ENCODE results near the gene CX3CR1. TPM values are rescaled to one million over a fixed set of nuclear protein-coding genes. Genes with fewer than 3 reads are reported as not detected.

CX3CR1 gene
- total and polyA plus RNA-seq, 9 of the 15 experiments (the other 6 are each of a cell fraction or from before 2014, with no cell fraction given): 0.03 to 0.21 TPM; not detected in 7

- Histone ChIP-seq H3K9me1 (ENCODE audit: control insufficient read depth, insufficient read depth, low read length) (no peaks in the 10 kb centered on the region), H2AFZ (ENCODE audit: low read depth, low read length) (no peak overlapping the region), H3K4me2 (ENCODE audit: insufficient read depth, low read length) (no peak overlapping the region), H3K79me2 (ENCODE audit: control insufficient read depth, insufficient read depth, low read length) (no peaks in the 10 kb centered on the region), H3K36me3 (ENCODE audit: control insufficient read depth, insufficient read depth, low read length) (no peaks in the 10 kb centered on the region), H3K9ac (ENCODE audit: insufficient read depth in 1 of 2, low read depth in 2 of 2, low read length in 2 of 2) (no peak overlapping the region), H3K27ac (ENCODE audit: extremely low read depth, low read depth, low read length) (no peak overlapping the region), H3K9me3 (replicated peaks; ENCODE audit: control insufficient read depth, insufficient read depth, low read depth, low read length) (no peaks in the 10 kb centered on the region), H3K27me3 (ENCODE audit: control insufficient read depth in 2 of 2, insufficient read depth in 2 of 2, low read length in 2 of 2) (peaks cover 11 to 34% of the 10 kb centered on the region in 2 experiments), H3K4me1 (replicated peaks in 1 of 2; ENCODE audit: control insufficient read depth in 2 of 2, insufficient read depth in 2 of 2, low read length in 2 of 2) (no peaks in the 10 kb centered on the region; a peak in 1 of 5 replicates), H3K4me3 (no peak overlapping the region), H4K20me1 (replicated peaks; ENCODE audit: control insufficient read depth, insufficient read depth, low read length) (no peaks in the 10 kb centered on the region)
- DNase-seq (ENCODE audit: extremely low read depth in 1 of 4, low spot score in 3 of 4) (no peak), ATAC-seq (peak; percentile 42; the same call in 2 of the 3 replicates), FAIRE-seq (no peak)
- POLR2A ChIA-PET: no interaction called here
- intact Hi-C loops (cut with micrococcal nuclease) (no loop called here), in situ Hi-C loops (cut with MboI) (no loop called here)
- CTCF ChIA-PET (ENCODE audit: low intra/inter-chr PET ratio): no interaction called here
- WGBS (ENCODE audit: insufficient coverage, low coverage, missing lambda C conversion rate): 9% methylated on average over 3 of the region's 3 CpGs
- no TSS peak for BruUV-seq (replicated peaks)
- TF ChIP-seq PKNOX1 (IDR thresholded peaks at IDR 0.05) (no peak), SMARCC2 (IDR thresholded peaks at IDR 0.05; ENCODE audit: low read depth) (no peak), TCF7L2 (IDR thresholded peaks at IDR 0.05; ENCODE audit: low read depth, low read length) (no peak), JUN (IDR thresholded peaks at IDR 0.05; ENCODE audit: borderline replicate concordance, low read depth, low read length) (0 out of 2 replicates have a peak, but pooled peaks have one; percentile 7), JUN (CRISPR knock-in tag; IDR thresholded peaks at IDR 0.05; ENCODE audit: borderline replicate concordance) (no peak), MED1 (CRISPR knock-in tag; IDR thresholded peaks at IDR 0.05; ENCODE audit: borderline replicate concordance) (no peak), CBX1 (IDR thresholded peaks at IDR 0.05; ENCODE audit: low read depth) (no peak), C11orf30 (IDR thresholded peaks at IDR 0.05; ENCODE audit: low read depth) (no peak), GTF2F1 (IDR thresholded peaks at IDR 0.05; ENCODE audit: low read depth, low read length) (no peak), JUND (IDR thresholded peaks at IDR 0.05; ENCODE audit: borderline replicate concordance, low read depth, low read length) (no peak), JUND (tag; IDR thresholded peaks at IDR 0.05; ENCODE audit: borderline replicate concordance, low read depth, low read length) (peak; percentile 60; the same call in 1 of the 3 replicates), ELF1 (tag; IDR thresholded peaks at IDR 0.05) (no peak), NR1H2 (CRISPR knock-in tag; IDR thresholded peaks at IDR 0.05) (no peak)
- TF ChIP-seq, protein P1, sequence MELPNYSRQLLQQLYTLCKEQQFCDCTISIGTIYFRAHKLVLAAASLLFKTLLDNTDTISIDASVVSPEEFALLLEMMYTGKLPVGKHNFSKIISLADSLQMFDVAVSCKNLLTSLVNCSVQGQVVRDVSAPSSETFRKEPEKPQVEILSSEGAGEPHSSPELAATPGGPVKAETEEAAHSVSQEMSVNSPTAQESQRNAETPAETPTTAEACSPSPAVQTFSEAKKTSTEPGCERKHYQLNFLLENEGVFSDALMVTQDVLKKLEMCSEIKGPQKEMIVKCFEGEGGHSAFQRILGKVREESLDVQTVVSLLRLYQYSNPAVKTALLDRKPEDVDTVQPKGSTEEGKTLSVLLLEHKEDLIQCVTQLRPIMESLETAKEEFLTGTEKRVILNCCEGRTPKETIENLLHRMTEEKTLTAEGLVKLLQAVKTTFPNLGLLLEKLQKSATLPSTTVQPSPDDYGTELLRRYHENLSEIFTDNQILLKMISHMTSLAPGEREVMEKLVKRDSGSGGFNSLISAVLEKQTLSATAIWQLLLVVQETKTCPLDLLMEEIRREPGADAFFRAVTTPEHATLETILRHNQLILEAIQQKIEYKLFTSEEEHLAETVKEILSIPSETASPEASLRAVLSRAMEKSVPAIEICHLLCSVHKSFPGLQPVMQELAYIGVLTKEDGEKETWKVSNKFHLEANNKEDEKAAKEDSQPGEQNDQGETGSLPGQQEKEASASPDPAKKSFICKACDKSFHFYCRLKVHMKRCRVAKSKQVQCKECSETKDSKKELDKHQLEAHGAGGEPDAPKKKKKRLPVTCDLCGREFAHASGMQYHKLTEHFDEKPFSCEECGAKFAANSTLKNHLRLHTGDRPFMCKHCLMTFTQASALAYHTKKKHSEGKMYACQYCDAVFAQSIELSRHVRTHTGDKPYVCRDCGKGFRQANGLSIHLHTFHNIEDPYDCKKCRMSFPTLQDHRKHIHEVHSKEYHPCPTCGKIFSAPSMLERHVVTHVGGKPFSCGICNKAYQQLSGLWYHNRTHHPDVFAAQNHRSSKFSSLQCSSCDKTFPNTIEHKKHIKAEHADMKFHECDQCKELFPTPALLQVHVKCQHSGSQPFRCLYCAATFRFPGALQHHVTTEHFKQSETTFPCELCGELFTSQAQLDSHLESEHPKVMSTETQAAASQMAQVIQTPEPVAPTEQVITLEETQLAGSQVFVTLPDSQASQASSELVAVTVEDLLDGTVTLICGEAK (IDR thresholded peaks at IDR 0.05): no peak
- TF ChIP-seq, protein P1 (CRISPR knock-in tag; IDR thresholded peaks at IDR 0.05): no peak
Measured at GRCh38 chr3:39275052-39275451, 4.8 kb downstream of the CX3CR1 start.
